Epithelial cell of prostate (primary cell): ENCODE results near the gene KRT3.

Source experiments
- DNase-seq: peaks from one replicate; pipeline ENCODE4 v3.0.0-alpha.2; 2011; ENCODE audit warnings: low read depth, low spot score
- H3K27ac ChIP-seq: fragments of 450-650 bp; 2 replicates; pipeline ENCODE4 v1.5.1; 2017; ENCODE audit warnings: mild to moderate bottlenecking

KRT3 gene

GRCh38 chr12:52828156-52828555, 32.2 kb upstream of the KRT3 start:
- H3K27ac ChIP-seq = no peak overlapping the region
- DNase-seq = no peak

- no peak overlapping the region for H3K27ac ChIP-seq
- no peak for DNase-seq
Measured at GRCh38 chr12:52827499-52828090, 31.7 kb upstream of the KRT3 start.

- DNase-seq = no peak
- H3K27ac ChIP-seq = no peak overlapping the region
Measured at GRCh38 chr12:52826611-52827498, 30.9 kb upstream of the KRT3 start.

GRCh38 chr12:52825961-52826360, 30.0 kb upstream of the KRT3 start:
- no peak for DNase-seq

GRCh38 chr12:52824741-52825410, 29.0 kb upstream of the KRT3 start:
- no peak for DNase-seq
- H3K27ac ChIP-seq = no peak overlapping the region

More at GRCh38 chr12:52825961-52826360, 30.0 kb upstream of the KRT3 start:
- no peak overlapping the region for H3K27ac ChIP-seq

- no peak overlapping the region for H3K27ac ChIP-seq
- no peak for DNase-seq
Measured at GRCh38 chr12:52823761-52824450, 28.0 kb upstream of the KRT3 start.

- H3K27ac ChIP-seq = no peak overlapping the region
- DNase-seq = no peak
Measured at GRCh38 chr12:52822771-52823510, 27.0 kb upstream of the KRT3 start.

GRCh38 chr12:52821826-52822660, 26.1 kb upstream of the KRT3 start:
- no peak for DNase-seq
- H3K27ac ChIP-seq = no peak overlapping the region

- no peak overlapping the region for H3K27ac ChIP-seq
- DNase-seq = no peak
Measured at GRCh38 chr12:52821071-52821730, 25.3 kb upstream of the KRT3 start.

- no peak for DNase-seq
- H3K27ac ChIP-seq = no peak overlapping the region
Measured at GRCh38 chr12:52820521-52820920, 24.6 kb upstream of the KRT3 start.

- no peak for DNase-seq
- no peak overlapping the region for H3K27ac ChIP-seq
Measured at GRCh38 chr12:52819731-52820510, 24.0 kb upstream of the KRT3 start.

GRCh38 chr12:52818887-52819420, 23.0 kb upstream of the KRT3 start:
- H3K27ac ChIP-seq = no peak overlapping the region
- DNase-seq = no peak

- no peak for DNase-seq
- H3K27ac ChIP-seq = no peak overlapping the region
Measured at GRCh38 chr12:52818388-52818787, 22.5 kb upstream of the KRT3 start.

- H3K27ac ChIP-seq = no peak overlapping the region
- no peak for DNase-seq
Measured at GRCh38 chr12:52817699-52818238, 21.9 kb upstream of the KRT3 start.

- DNase-seq = no peak
- no peak overlapping the region for H3K27ac ChIP-seq
Measured at GRCh38 chr12:52817003-52817698, 21.2 kb upstream of the KRT3 start.

GRCh38 chr12:52815676-52816588, 20.0 kb upstream of the KRT3 start:
- H3K27ac ChIP-seq = no peak overlapping the region

More at GRCh38 chr12:52815676-52816588, 20.0 kb upstream of the KRT3 start:
- DNase-seq = no peak
